VCaP (cell line): ENCODE measurements around the gene SPTLC1.
"Not testable (repeated sequence)": the region's sequence is repeated elsewhere in the genome, so short reads cannot be mapped to it uniquely, and the experiment has no call there.

Source experiments
- H3K27ac ChIP-seq: fragments of 450-650 bp; 2 replicates; pipeline ENCODE4 v1.5.1; 2017
- CTCF ChIP-seq: fragments of 450-650 bp; conservative IDR thresholded peaks from 2 replicates; pipeline ENCODE4 v1.5.1; 2017; ENCODE audit warnings: mild to moderate bottlenecking, moderate library complexity

SPTLC1 gene

DNA sequence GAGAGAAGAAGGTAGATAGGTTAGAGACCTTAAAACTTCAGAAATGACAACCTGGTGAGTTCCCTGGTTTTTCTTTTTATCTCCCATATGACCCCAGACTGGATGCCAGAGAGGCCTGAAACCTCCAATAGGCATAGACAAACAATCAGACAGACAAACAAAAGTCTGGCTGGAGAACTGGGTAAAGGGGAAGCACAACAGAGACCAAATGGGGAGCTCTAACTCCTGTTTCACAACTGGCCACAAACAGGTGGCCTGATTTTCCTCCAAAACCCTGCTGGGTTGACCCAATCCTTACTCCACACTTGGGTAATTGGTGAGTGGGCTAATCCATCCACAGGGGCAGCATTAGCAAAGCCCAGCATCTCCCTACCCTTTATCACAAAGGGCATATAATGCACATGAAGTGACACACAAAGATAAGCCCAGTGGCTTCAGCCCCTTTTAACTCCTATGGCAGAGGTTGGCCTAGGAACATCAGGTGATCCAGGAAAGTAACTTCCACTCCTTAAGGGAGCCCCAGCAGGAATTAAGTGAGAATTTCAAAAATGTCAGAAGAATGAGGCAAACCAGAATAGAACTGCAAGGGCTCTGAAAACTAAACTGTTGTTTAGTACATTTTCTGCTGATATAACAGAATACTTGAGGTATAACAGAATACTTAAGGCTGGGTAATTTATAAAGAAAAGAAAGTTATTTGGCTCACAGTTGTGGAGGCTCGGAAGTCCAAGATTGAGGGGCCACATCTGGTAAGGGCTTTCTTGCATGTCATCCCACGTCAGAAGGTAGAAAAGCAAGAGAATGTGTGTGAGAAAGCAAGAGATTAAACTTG, 104.3 kb downstream of the SPTLC1 start:
- no peak for TF ChIP-seq CTCF
- no peak overlapping the region for H3K27ac ChIP-seq

DNA sequence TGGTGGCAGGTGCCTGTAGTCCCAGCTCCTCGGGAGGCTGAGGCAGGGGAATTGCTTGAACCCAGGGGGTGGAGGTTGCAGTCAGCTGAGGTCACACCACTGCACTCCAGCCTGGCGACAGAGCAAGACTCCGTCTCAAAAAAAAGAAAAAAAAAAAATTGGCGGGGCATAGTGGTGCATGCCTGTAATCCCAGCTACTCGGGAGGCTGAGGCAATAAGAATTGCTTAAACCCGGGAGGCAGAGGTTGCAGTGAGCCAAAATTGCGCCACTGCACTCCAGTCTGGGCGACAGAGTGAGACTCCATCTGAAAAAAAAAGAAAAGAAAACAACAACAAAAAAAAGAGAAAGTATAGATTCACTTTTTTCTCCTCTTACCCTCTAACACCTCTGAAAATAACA, 105.0 kb downstream of the SPTLC1 start:
- H3K27ac ChIP-seq, result not testable (repeated sequence)

GRCh38 chr9:92008041-92008440, 107.2 kb downstream of the SPTLC1 start:
- TF ChIP-seq CTCF, result no peak
- H3K27ac ChIP-seq, result no peak overlapping the region

GRCh38 chr9:92004045-92004392, 111.2 kb downstream of the SPTLC1 start:
- H3K27ac ChIP-seq, result no peak overlapping the region
- no peak for TF ChIP-seq CTCF

DNA sequence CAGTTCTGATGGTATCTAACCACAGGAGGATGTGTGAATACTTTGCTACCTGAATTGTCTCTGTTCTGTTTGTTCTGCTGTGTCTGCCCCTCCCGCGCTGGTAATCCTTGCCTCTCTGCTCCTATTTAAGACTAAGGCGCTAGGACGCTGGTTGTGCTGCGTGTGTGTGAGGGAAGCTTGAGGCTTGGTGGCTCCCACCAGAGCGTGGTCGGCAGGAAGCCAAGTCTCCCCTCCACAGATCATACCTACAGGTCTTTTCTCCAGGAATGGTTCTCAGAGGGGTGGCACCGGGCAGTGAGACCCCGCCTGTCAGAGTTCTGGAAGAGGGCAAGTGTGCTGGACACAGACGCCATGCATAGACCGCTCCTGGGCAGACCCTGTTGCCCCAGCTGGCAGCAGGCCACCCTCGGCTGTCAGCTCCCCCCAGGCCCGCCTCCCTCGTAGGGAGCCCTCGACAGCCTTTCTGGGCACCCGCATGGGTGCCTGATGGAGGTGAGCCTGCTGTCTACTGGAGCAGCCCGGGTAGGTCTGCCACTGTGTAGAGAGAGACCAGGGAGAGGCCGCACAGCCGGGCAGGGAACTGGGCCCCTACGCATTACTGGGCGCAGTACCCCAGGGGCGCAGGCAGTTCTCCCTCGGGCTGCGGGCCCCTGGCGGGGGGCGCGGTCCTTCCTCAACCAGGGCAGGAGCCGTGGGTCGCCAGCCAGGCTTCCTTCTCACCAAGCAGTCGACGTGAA, 111.7 kb downstream of the SPTLC1 start:
- no peak for TF ChIP-seq CTCF
- no peak overlapping the region for H3K27ac ChIP-seq

DNA sequence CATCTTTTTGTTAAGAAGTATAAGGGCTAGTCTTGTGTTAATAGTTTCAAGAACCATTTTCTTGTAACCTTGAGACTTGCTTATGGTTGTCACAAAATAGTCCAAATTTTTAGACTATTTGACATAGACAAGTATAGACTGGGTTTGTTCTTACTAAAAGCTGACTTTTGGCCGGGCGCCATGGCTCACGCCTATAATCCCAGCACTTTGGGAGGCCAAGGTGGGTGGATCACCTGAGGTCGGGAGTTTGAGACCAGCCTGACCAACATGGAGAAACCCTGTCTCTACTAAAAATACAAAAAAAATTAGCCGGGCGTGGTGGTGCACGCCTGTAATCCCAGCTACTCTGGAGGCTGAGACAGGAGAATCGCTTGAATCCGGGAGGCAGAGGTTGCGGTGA, 113.3 kb downstream of the SPTLC1 start:
- not testable (repeated sequence) for H3K27ac ChIP-seq

DNA sequence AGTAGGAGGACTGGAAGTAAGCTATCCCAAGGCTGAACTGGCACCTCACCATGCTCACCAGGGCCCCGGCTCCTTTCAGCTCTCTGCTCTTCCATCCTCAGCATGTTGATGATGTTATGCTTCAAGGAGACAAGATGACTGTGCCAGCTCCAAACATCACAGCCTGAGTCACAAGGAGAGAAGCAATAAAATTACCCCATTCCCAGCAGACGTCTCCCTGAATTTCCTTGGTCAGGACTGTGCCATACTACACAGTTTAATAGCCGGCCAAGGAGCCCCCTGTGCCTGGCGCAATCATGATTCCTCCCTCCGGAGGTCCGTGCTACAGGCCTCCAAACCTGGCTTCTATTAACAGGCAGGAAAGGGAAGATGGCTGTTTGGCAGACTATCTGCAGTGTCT, 114.0 kb downstream of the SPTLC1 start:
- H3K27ac ChIP-seq, result no peak overlapping the region
- no peak for TF ChIP-seq CTCF

GRCh38 chr9:91995000-91995655, 120.1 kb downstream of the SPTLC1 start:
- H3K27ac ChIP-seq, result peak overlapping the region; percentile 60
- no peak for TF ChIP-seq CTCF
